ENCODE results near the gene SHROOM3. TPM values are rescaled to one million over a fixed set of nuclear protein-coding genes. Genes with fewer than 3 reads are reported as not detected.

Gene SHROOM3
- total and polyA plus RNA-seq, 2 experiments from 2014 or later, result 11.3 to 73.5 TPM

- no peak overlapping the region for H3K27ac Mint-ChIP-seq
- Histone ChIP-seq H3K4me3 (no peak overlapping the region), H2AFZ (no peak overlapping the region), H3K9me2 (ENCODE audit: insufficient read depth) (0 out of 2 replicates have a peak, but pooled peaks cover 11% of the 10 kb centered on the region), H3K27ac (ENCODE audit: low read depth) (0 out of 2 replicates have a peak overlapping the region, but pooled peaks have one; percentile 23), H3K4me1 (ENCODE audit: insufficient read depth) (peaks cover 20% of the 10 kb centered on the region), H3K4me2 (no peak overlapping the region), H3K79me2 (replicated peaks; ENCODE audit: insufficient read depth) (no peaks in the 10 kb centered on the region), H4K20me1 (replicated peaks; ENCODE audit: insufficient read depth) (no peaks in the 10 kb centered on the region), H3F3A (replicated peaks; ENCODE audit: low read depth) (no peaks in the 10 kb centered on the region), H3K27me3 (ENCODE audit: insufficient read depth) (no peaks in the 10 kb centered on the region), H3K36me3 (ENCODE audit: insufficient read depth) (no peaks in the 10 kb centered on the region)
- H3K9me3 Mint-ChIP-seq, result no peaks in the 10 kb centered on the region; the same call in 2 of the 3 replicates
- ATAC-seq (no peak), DNase-seq (ENCODE audit: low spot score) (no peak)
- no peak for TF ChIP-seq EZH2phosphoT487 (IDR thresholded peaks at IDR 0.05; ENCODE audit: unreplicated experiment)
- no peak for TF ChIP-seq ZNF462 (CRISPR knock-in tag; IDR thresholded peaks at IDR 0.05)
- TF ChIP-seq POLR2AphosphoS5 (IDR thresholded peaks at IDR 0.05; ENCODE audit: low read depth), result no peak
- no peak for TF ChIP-seq CREB1 (CRISPR knock-in tag; IDR thresholded peaks at IDR 0.05; ENCODE audit: low read depth)
- no peak for TF ChIP-seq CTCF (conservative IDR thresholded peaks at IDR 0.05; ENCODE audit: low read depth in 2 of 2)
- no peak for TF ChIP-seq ZNF331 (CRISPR knock-in tag; IDR thresholded peaks at IDR 0.05; ENCODE audit: low read depth)
- TF ChIP-seq NANOG (IDR thresholded peaks at IDR 0.05; ENCODE audit: borderline replicate concordance), result no peak
- TF ChIP-seq REST (IDR thresholded peaks at IDR 0.05; ENCODE audit: unreplicated experiment), result no peak
- no peak for TF ChIP-seq EZH2 (IDR thresholded peaks at IDR 0.05; ENCODE audit: low read depth, unreplicated experiment)
- no peak for TF ChIP-seq STAT1 (IDR thresholded peaks at IDR 0.05; ENCODE audit: unreplicated experiment)
- TF ChIP-seq ETS1 (IDR thresholded peaks at IDR 0.05), result no peak
- TF ChIP-seq ZNF114 (CRISPR knock-in tag; IDR thresholded peaks at IDR 0.05), result no peak
- no peak for TF ChIP-seq JUNB (IDR thresholded peaks at IDR 0.05; ENCODE audit: unreplicated experiment)
- H3K36me3 Mint-ChIP-seq (ENCODE audit: low read depth), result no peaks in the 10 kb centered on the region; the same call in 2 of the 3 replicates
- H3K27me3 Mint-ChIP-seq (ENCODE audit: insufficient read depth, low read depth, poor library complexity), result peaks cover 2% of the 10 kb centered on the region
- H3K4me3 Mint-ChIP-seq, result no peak overlapping the region
- H3K4me1 Mint-ChIP-seq, result peaks cover 25% of the 10 kb centered on the region
Measured at GRCh38 chr4:76540486-76540885, 105.5 kb downstream of the SHROOM3 start.

Data from GM23338 (cell line).